Left lobe of liver (tissue), 2 donors: ENCODE data around the gene C2CD3. TPM values are rescaled to one million over a fixed set of nuclear protein-coding genes. Genes with fewer than 3 reads are reported as not detected.
A peak's percentile ranks its signal among the peaks of the same experiment; 100 is the strongest.
"Not testable (repeated sequence)": the region's sequence is repeated elsewhere in the genome, so short reads cannot be mapped to it uniquely, and the experiment has no call there.

Experiments used
- ATAC-seq: fragments of 200-7000 bp; cut with Tn5 transposase; one replicate; pipeline ENCODE4 v1.9.1; 2020; ENCODE audit warnings: mild to moderate bottlenecking, moderate library complexity
- DNase-seq: peaks from one replicate; pipeline ENCODE4 v3.0.0-alpha.2; 2020; ENCODE audit warnings: low spot score
- total RNA-seq: library from RNA; stranded (reverse); gene quantifications from one replicate; pipeline ENCODE4 v1.2.1, GENCODE V29; 2021
- donor health status: DM: no; HTN: no; CAD: no; lungs with moderate emphysema.
- donor health status: DM: no; HTN: yes; CAD: no.

Gene C2CD3
- total RNA-seq, 1 donor from 2014 or later, result 7.0 TPM

DNA sequence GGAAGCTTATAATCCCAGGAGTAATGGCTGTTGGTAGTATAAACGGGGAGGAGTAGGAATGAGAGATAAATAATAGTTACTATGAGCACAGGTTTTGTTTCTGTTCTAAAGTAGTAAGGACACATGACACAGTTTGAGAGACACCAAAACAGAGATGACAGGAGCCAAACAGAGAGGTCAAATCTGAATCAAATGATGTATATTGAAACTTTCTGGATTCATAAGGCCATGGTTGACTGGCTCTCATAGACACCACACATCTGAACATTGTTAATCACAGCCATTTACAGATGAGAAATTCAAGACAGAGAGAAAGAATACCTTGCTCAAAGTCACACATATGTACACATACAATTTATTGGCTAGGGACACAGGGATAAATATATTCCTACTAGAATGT lies 98.5 kb downstream of the C2CD3 start:
- DNase-seq, result no peak
- no peak for ATAC-seq

DNA sequence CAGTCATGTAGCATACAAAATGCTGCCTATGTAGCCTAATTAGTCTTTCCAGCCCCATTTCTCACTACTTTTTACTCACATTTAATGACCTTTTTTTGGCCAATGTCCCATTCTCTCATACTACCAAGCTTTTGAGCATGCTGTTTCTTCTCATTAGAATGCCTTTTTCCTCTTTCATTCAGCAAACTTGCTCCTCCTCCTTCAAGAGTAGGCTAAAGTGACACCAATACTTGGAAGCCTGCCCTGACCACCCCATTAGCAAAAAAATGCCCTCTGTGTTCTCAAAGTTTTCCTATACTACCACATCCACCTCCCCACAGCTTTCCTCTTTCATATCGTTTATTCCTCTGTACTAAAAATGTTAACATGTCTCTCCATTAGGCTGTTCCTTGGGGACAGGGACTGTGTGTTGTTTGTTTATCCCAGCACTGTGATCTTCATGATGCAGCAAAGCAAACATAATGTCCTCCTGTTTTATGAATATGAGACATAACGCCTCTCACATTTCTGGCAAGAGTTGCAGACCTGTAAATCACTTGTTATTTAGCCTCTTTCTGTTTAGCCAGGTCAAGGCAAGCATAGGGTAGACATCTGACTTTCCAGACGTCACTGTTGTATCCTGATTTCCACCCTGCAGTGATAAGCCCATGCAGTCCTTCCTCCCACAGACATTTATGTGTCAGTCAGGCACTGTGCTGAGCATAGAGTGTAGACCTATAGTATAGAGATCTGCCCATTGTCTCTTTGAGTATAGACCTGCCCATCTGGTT lies 99.9 kb downstream of the C2CD3 start:
- DNase-seq (no peak), ATAC-seq (peak; percentile 39)

DNA sequence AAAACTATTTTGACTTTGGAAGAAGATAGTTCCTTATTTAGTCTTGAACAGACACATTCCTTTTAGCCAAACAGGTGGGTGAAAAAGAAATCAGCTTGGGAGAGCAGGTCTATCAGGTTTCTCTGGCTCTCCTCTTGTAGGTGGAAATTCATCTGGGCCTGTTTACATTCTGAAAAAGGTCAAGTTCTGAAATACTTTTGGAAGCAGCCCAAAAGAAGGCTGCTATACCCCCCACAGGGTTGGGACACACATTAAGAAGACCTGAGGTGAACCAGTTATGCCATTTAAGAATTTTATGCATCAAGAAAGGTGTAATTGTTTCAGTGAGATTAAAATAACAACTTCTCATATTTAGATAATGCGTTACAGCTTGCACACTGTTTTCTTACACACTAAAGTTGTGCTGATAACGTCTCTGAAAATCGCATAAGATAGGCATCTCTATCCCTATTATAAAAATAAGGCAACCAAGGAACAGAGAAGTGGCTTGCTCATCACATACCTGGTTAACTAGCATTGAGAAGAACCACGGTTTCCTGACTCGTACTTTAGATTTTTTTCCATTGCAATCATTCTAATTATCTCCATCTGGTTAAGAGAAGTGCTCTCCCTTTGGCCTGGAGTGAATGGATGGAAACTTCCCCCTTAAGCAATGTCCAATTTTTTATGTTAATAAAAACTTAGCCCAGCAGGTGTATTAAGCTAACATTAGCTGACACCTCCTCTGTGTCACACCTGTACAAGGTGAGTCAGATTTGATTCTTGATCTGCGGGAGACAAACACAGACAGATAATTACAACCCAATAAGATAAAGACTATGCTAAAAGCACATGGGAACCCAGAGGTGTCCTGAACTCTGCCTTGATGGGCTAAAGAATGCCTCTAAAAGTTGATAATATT lies 101.4 kb downstream of the C2CD3 start:
- DNase-seq (no peak), ATAC-seq (no peak)

DNA sequence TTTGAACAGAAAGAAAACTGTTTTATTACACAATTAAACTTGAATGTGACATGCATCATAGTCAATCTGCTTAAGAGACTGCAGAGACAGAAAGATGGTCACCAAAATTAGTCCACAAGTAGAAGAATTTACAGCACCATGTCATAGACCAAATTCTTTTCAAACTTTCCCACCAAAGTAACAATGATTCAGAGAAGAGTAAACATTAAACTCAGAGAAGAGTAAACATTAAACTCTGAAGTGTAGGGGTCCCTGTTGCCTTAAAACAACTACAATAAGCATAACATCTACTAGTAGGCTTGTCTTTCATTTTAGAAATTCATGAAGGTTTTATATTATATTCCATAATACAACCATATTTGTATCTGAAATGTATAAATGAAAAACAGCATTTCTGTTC lies 104.1 kb downstream of the C2CD3 start:
- DNase-seq, ATAC-seq: not testable (repeated sequence)

DNA sequence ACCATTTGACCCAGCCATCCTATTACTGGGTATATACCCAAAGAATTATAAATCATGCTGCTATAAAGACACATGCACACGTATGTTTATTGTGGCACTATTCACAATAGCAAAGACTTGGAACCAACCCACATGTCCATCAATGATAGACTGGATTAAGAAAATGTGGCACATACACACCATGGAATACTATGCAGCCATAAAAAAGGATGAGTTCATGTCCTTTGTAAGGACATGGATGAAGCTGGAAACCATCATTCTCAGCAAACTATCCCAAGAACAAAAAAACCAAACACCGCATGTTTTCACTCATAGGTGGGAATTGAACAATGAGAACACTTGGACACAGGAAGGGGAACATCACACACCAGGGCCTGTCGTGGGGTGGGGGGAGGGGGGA lies 105.3 kb downstream of the C2CD3 start:
- not testable (repeated sequence) for ATAC-seq, DNase-seq

DNA sequence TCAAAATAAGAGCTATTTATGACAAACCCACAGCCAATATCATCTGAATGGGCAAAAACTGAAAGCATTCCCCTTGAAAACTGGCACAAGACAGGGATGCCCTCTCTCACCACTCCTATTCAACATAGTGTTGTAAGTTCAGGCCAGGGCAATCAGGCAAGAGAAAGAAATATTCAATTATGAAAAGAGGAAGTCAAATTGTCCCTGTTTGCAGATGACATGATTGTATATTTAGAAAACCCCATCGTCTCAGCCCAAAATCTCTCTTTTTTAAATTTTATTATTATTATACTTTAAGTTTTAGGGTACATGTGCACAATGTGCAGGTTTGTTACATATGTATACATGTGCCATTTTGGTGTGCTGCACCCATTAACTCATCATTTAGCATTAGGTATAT lies 107.2 kb downstream of the C2CD3 start:
- ATAC-seq, DNase-seq: not testable (repeated sequence)

DNA sequence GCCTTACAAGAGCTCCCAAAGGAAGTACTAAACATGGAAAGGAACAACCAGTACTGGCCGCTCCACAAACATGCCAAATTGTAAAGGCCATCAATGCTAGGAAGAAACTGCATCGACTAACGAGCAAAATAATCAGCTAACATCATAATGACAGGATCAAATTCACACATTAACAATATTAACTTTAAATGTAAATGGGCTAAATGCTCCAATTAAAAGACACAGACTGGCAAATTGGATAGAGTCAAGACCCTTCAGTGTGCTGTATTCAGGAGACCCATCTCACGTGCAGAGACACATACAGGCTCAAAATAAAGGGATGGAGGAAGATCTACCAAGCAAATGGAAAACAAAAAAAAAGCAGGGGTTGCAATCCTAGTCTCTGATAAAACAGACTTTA lies 109.2 kb downstream of the C2CD3 start:
- ATAC-seq, DNase-seq: not testable (repeated sequence)

DNA sequence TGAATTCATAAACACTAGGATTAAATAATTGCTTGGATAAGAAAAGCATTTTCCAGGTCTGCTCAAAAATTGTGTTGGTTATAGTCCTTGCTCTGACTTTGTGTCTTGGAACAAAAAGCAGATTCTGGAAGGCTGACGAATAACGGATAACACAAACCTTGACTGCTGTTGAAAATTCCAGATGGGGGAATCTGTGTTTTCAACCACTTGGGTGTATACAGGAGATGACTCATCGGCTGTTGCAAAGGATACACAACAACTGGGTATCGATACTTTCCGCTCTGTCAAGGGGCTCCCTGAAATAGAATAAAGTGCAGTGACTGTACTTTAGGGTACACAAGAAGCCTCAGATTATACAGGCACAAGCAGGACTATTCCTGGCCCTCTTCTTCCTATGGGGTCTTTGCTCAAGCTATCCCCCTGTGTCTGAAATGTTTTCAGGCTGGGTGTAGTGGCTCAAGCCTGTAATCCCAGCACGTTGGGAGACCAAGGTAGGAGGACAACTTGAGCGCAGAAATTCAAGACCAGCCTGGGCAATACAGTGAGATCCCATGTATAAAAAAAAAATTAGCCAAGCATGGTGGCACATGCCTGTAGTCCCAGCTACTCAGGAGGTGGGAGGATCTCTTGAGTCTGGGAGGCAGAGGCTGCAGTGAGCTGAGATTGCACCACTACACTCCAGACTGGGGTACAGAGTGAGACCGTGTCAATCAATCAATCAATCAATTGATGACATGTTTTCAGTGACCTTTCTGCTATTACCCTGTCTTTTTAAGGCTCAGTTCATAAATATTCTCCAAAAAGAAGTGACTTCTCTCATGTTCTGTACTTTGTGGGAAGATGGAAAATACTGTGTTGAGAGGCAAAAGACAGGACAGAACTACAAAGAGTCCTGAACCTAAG lies 113.3 kb downstream of the C2CD3 start:
- ATAC-seq (no peak), DNase-seq (no peak)

DNA sequence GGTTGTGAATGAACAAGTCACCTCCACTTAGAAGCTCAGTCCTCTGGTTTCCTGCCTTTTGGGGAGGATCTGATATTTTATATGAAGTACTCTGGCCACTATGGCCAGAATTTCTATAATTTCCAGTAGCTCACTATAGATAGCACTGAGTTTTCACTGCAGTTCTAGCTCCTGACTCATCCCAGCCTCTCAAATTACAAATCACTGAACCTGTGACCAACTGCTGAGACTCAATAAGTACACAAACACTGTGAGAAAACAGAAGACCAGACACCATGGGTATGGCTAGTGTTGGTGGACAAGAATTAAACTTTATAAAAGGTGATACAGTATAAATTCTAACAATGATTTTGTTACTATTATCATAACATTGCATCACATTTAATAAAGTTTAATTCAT lies 114.9 kb downstream of the C2CD3 start:
- no peak for ATAC-seq
- DNase-seq, result no peak

DNA sequence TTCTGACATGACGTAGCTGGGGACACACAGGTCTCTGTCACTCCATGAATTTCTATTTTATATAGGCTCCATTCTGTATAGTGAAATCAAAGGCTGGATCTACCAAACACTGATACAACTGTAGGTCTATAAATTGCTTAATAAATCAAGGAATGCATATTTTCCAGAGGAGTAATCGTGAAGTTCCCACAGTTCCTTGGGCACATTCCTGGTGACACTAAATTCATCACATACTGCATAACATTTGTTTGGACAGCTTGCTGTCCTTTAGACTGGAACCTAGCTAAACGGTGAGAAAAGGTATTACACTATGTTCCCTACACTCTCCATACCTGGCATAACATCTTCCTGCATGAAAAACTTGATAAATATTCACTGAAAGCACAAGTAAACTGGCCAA lies 120.3 kb downstream of the C2CD3 start:
- ATAC-seq (no peak), DNase-seq (no peak)

DNA sequence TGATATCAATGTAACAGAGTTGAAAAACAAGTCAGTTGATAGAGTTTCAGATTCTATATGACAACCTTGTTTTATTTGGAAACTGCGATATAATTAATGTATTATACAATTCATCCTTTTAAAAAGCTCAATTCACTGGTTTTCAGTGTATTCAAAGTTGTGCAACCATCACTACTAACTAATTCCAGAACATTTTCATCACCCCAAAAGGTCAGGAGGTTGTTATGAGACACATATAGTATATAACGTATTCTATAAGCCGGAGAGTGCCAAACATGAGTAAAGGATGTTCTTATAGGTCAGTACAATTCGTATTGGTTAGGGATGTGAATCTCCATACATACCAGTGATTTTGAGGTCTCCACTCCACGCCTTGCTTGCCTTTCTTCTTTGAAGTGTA lies 121.8 kb downstream of the C2CD3 start:
- ATAC-seq (no peak), DNase-seq (no peak)

DNA sequence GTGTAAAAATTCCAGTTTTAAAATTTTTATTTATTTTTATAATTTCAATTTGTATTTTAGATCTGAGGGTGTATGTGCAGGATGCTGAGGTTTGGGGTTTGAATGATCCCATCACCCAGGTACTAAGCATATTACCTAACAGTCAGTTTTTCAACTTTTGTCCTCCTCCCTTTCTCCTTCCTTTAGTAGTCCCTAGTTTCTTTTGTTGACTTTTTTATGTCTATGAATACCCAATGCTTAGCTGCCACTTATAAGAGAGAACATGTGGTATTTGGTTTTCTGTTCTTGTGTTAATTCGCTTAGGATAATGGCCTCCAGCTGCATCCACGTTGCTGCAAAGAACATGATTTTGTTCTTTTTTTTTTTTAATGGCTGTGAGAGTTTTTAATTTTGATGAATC lies 126.3 kb downstream of the C2CD3 start:
- DNase-seq (no peak), ATAC-seq (no peak)

DNA sequence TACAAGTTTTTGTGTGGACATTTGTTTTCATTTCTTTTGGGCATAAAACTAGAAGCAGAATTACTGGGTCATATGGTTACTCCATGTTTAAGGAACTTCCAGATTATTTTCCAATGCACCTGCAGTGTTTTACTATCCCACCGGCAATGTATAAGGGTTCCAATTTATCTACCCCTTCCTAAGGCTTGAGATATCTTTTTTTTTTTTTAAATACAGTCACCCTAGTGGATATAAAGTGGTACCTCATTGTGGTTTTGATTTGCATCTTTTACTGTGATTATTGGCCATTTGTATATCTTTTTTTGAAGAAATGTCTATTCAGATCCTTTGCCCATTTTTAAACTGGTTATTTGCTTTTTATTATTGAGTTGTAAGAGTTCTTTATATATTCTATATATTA lies 127.4 kb downstream of the C2CD3 start:
- no peak for ATAC-seq

DNA sequence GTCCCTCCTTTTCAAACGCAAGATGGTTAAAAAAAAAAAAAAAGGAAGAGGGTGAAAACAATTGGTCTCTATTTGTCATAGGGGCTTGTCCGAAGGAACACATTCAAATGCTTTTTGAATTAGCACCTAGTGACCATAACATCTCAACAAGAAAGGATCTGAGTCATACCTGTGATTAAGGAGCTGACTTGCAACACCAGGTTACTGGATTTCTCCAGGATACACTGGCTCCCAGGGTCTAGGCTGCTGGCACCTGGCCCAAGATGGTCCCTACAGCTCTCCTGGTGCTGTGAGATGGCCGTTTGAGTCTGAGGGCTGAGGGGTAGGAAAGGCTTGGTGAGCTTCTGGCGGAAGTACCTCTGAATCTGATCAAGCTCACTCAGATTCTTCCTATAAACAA lies 133.5 kb downstream of the C2CD3 start:
- no peak for ATAC-seq
- DNase-seq, result no peak

More for the DNA sequence above, 127.4 kb downstream of the C2CD3 start:
- no peak for DNase-seq

DNA sequence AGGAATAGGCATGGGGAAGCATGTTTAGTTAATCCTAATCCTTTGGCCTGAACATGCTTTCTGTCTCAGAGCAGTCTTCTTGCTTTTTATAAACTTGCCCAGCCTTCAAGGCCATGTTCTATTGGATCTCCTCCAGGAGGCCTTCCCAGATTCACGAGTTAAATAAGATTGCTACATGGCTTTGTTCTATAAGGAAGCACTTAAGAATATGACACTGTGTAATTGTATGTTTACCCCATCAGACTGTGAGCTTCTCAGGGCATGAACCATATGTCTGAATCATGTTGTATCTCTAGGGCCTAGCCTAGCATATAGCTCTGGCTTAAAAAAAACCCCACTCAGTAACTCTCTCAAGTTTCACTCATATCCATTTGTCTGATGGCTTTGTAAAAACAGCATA lies 135.5 kb downstream of the C2CD3 start:
- no peak for ATAC-seq
- no peak for DNase-seq

DNA sequence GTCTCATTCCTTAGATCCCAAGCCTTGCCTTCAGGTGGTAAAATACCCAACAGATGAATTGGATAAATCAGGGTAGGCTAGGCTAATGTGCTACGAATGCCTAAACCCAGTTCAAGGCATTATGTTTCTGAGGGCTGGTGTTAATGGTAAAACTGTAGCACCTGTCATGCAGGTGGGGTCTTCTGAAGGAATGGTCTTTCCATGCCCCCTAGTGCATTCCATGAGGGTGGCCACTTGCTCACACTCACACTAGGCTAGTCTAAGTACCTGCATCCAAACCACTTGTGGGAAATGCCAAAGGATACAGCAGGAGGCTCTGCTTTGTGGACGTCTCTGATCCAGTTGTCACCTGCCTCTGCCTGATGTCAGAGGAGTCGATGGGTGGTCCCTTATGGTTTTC lies 137.8 kb downstream of the C2CD3 start:
- ATAC-seq, result no peak
- DNase-seq, result no peak

DNA sequence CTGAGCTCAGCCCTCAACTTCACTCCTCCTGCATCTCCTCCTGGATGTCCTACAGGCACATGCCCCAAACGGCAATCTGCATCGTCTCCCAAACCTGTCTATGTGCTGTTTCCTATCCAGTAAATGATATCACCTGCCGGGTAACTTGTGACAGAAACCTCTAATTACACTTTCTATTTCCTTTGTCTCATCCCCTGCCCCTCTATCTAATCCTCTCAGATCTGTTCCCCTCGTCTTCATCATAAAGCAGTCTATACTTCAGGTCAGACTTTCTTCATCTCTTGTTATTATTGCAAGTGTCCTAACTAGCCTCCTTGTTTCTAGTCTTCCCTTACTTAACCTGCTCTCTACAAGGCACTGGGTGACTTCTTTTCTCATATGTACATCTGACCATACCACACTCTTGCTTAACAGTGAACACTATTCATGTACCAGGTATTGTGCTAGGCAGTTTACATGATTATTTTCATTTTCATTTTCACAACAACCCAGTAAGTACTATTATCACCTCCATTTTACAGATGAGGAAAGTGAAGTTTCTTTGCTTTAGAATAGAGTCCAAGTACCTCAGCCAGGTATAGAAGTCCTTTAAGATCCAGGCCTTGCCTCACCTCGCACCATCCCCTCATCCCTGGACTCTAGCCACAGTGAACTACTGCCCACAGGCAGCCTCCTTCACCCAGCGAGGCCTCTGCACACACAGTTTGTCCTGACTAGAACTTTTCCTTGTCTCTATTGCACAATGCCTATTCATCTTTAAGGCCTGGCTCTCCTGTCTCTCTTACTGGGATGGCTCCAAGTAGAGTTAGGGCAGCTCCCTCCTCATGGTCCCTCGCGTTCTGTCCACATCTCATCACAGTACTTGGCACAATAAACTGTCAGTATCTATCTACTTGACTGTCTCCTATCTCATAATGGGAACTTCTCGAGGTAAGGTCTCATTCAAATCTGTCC lies 139.8 kb downstream of the C2CD3 start:
- ATAC-seq (no peak), DNase-seq (no peak)

DNA sequence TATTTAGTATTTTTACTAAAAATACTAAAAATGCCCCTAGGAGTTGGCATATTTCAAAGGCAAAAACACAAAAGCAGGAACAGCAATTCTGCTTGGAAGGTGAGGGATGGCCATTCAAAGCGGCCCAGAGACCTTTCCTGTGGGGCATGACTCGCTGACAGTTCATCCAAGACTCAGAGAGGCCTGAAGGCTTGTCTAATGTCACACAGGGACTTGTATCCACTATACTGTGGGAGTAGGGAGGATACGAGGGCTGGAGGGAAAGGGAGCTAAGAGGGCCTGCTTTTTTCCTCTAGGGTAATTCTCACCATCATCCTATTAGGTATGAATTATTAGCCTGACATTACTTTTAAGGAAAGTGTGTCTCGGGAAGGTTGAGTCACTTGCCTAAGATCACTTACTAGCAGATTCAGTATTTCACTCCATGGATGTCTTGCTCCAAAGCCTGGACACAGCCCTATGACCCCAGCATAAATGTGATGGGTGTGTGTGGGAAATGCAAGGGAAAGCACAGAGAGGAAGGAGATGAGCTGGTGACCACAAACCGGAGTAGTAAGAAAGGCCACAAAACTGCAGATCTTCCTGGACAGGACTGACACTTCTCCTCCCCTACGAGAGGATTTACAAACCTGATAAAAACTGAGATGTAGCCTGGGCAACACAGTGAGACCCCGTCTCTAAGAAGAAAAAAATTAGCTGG lies 145.2 kb downstream of the C2CD3 start:
- DNase-seq (no peak), ATAC-seq (no peak)
